KOPT-K1 (cell line): ENCODE data around the gene BAG5.
"Not testable (repeated sequence)": the region's sequence is repeated elsewhere in the genome, so short reads cannot be mapped to it uniquely, and the experiment has no call there.

Source experiments
- H3K27ac ChIP-seq: fragments of 200-600 bp; sonication (generic); 2 replicates; pipeline ENCODE4 v1.5.1; 2016; ENCODE audit warnings: antibody characterized with exemption, mild to moderate bottlenecking, low read depth, low read length; ENCODE audit not compliant: poor library complexity, severe bottlenecking
- H3K36me3 ChIP-seq: fragments of 200-600 bp; sonication (generic); 2 replicates; pipeline ENCODE4 v1.5.1; 2017; ENCODE audit warnings: antibody characterized with exemption, mild to moderate bottlenecking, low read length, moderate library complexity; ENCODE audit not compliant: insufficient read depth
- H3K9me3 ChIP-seq: fragments of 200-600 bp; sonication (generic); 2 replicates; pipeline ENCODE4 v1.5.1; 2017; ENCODE audit warnings: antibody characterized with exemption, low read length, mild to moderate bottlenecking; ENCODE audit not compliant: insufficient read depth, poor library complexity, severe bottlenecking

The BAG5 gene

GRCh38 chr14:103562429-103563225, at the start of gene BAG5, which contains the start of gene COA8:
Gene BAG5 (minus strand): TSS chr14:103562657. CDS start chr14:103561164, 1,493 bp downstream.
Gene COA8 (plus strand): TSS chr14:103562960. CDS start chr14:103563002, 42 bp downstream.
- peak within 1 kb of the TSS; percentile 84 for H3K27ac ChIP-seq
- H3K9me3 ChIP-seq = no peaks in the 10 kb centered on the region

GRCh38 chr14:103611215-103611614, 48.8 kb upstream of the BAG5 start:
- H3K27ac ChIP-seq = no peak overlapping the region
- peaks cover 11% of the 10 kb centered on the region for H3K9me3 ChIP-seq
- H3K36me3 ChIP-seq = no peaks in the 10 kb centered on the region

More at GRCh38 chr14:103562429-103563225, at the start of gene BAG5, which contains the start of gene COA8:
- peaks cover 34% of the 10 kb centered on the region for H3K36me3 ChIP-seq

GRCh38 chr14:103609081-103609480, 46.6 kb upstream of the BAG5 start:
- not testable (repeated sequence) for H3K36me3 ChIP-seq, H3K27ac ChIP-seq
- H3K9me3 ChIP-seq = peaks cover 11% of the 10 kb centered on the region

GRCh38 chr14:103607822-103608221, 45.4 kb upstream of the BAG5 start:
- H3K27ac ChIP-seq = no peak overlapping the region
- H3K9me3 ChIP-seq = peaks cover 11% of the 10 kb centered on the region
- no peaks in the 10 kb centered on the region for H3K36me3 ChIP-seq

GRCh38 chr14:103606963-103607668, 44.7 kb upstream of the BAG5 start:
- no peaks in the 10 kb centered on the region for H3K36me3 ChIP-seq
- H3K9me3 ChIP-seq = peaks cover 11% of the 10 kb centered on the region
- H3K27ac ChIP-seq = no peak overlapping the region

- Histone ChIP-seq H3K36me3 (no peaks in the 10 kb centered on the region), H3K27ac (no peak overlapping the region), H3K9me3 (no peaks in the 10 kb centered on the region)
Observed at GRCh38 chr14:103604620-103605019, 42.2 kb upstream of the BAG5 start.

GRCh38 chr14:103600503-103600902, 38.0 kb upstream of the BAG5 start:
- Histone ChIP-seq H3K9me3 (no peaks in the 10 kb centered on the region), H3K27ac (no peak overlapping the region), H3K36me3 (no peaks in the 10 kb centered on the region)

- Histone ChIP-seq H3K9me3 (no peaks in the 10 kb centered on the region), H3K27ac (no peak overlapping the region), H3K36me3 (no peaks in the 10 kb centered on the region)
Observed at GRCh38 chr14:103597623-103598377, 35.3 kb upstream of the BAG5 start.

- Histone ChIP-seq H3K36me3 (peaks cover under 1% of the 10 kb centered on the region; the same call in 1 of the 2 replicates), H3K9me3 (no peaks in the 10 kb centered on the region), H3K27ac (no peak overlapping the region)
Observed at GRCh38 chr14:103594265-103594664, 31.8 kb upstream of the BAG5 start.

- Histone ChIP-seq H3K36me3 (peaks cover 5% of the 10 kb centered on the region; the same call in 1 of the 2 replicates), H3K27ac (no peak overlapping the region), H3K9me3 (no peaks in the 10 kb centered on the region)
Observed at GRCh38 chr14:103593577-103593976, 31.1 kb upstream of the BAG5 start.

GRCh38 chr14:103584326-103584915, 22.0 kb upstream of the BAG5 start:
- H3K9me3 ChIP-seq = no peaks in the 10 kb centered on the region
- no peak overlapping the region for H3K27ac ChIP-seq
- H3K36me3 ChIP-seq = 0 out of 2 replicates have a peak, but pooled peaks cover 10% of the 10 kb centered on the region

- Histone ChIP-seq H3K9me3 (no peaks in the 10 kb centered on the region), H3K27ac (no peak overlapping the region), H3K36me3 (peaks cover 23% of the 10 kb centered on the region; the same call in 1 of the 2 replicates)
Observed at GRCh38 chr14:103581954-103582703, 19.7 kb upstream of the BAG5 start.

- no peak overlapping the region for H3K27ac ChIP-seq
- peaks cover 32% of the 10 kb centered on the region; the same call in 1 of the 2 replicates for H3K36me3 ChIP-seq
- no peaks in the 10 kb centered on the region for H3K9me3 ChIP-seq
Observed at GRCh38 chr14:103581206-103581605, 18.7 kb upstream of the BAG5 start.
